Gastroesophageal sphincter (tissue), 4 donors: Measurements from ENCODE around the gene C18orf32. TPM values are rescaled to one million over a fixed set of nuclear protein-coding genes. Genes with fewer than 3 reads are reported as not detected.

Experiments
- ATAC-seq: fragments of 150-250 bp; one replicate; pipeline ENCODE4 v1.9.1; 2016; ENCODE audit warnings: mild to moderate bottlenecking, moderate library complexity
- H3K27ac ChIP-seq, 4 donors: fragments of 200-600 bp; sonication (generic) in 3 of 4; 1 replicate in 3 of 4; 2 replicates in 1 of 4; pipeline ENCODE4 v1.5.1; 2016 to 2019
- H3K27me3 ChIP-seq: fragments of 200-600 bp; sonication (generic); one replicate; pipeline ENCODE4 v1.5.1; 2019
- H3K36me3 ChIP-seq, 2 donors: fragments of 200-600 bp; sonication (generic); one replicate each; pipeline ENCODE4 v1.5.1; 2019; ENCODE audit warnings: control low read depth in 1 of 2
- H3K4me1 ChIP-seq, 3 donors: fragments of 200-600 bp; sonication (generic); 1 replicate in 2 of 3; 2 replicates in 1 of 3; pipeline ENCODE4 v1.5.1; 2016 to 2019; ENCODE audit warnings: control low read depth in 2 of 3
- H3K4me3 ChIP-seq, 2 donors: fragments of 200-600 bp; sonication (generic); one replicate each; pipeline ENCODE4 v1.5.1; 2019; ENCODE audit warnings: mild to moderate bottlenecking in 1 of 2, moderate library complexity in 1 of 2
- H3K9me3 ChIP-seq, 3 donors: fragments of 200-600 bp; sonication (generic); one replicate each; pipeline ENCODE4 v1.5.1; 2017 to 2019; ENCODE audit warnings: control low read depth in 2 of 3
- EP300 ChIP-seq: sonication (generic); formaldehyde crosslinking; IDR thresholded peaks from one replicate; pipeline ENCODE4 v1.6.1; 2017; ENCODE audit warnings: antibody characterized with exemption, mild to moderate bottlenecking
- POLR2A ChIP-seq, 2 donors: fragments of 450-650 bp; IDR thresholded peaks; one replicate each; pipeline ENCODE4 v1.6.1; 2017; ENCODE audit warnings: antibody characterized with exemption in 2 of 2, mild to moderate bottlenecking in 2 of 2, moderate library complexity in 1 of 2
- POLR2AphosphoS5 ChIP-seq: sonication (generic); formaldehyde crosslinking; IDR thresholded peaks from one replicate; pipeline ENCODE4 v1.6.1; 2017; ENCODE audit warnings: antibody characterized with exemption
- WGBS, 2 donors: methylation state at CpG; one replicate each; pipeline ENCODE4 v1.1.5; 2018; ENCODE audit warnings: low coverage in 1 of 2; 5-methylcytosine and 5-hydroxymethylcytosine counted together
- total RNA-seq, 4 donors: library from RNA; depleted of rRNA; stranded (reverse); fragments of >200 nt; gene quantifications; one replicate each; pipeline ENCODE4 v1.1.0, GENCODE V29; 2016
- TF ChIP-seq, protein P1 (sequence below), 4 experiments: fragments of 200-600 bp in 2 of 4; fragments of 450-650 bp in 2 of 4; sonication (generic) in 1 of 4; IDR thresholded peaks; one replicate each; pipeline ENCODE4 v1.5.1; 2017 to 2019; ENCODE audit warnings: antibody characterized with exemption in 4 of 4, mild to moderate bottlenecking in 2 of 4, moderate library complexity in 2 of 4

Gene C18orf32
- total RNA-seq, 4 donors from 2014 or later: 38.9 to 64.0 (median 48.2) TPM

DNA sequence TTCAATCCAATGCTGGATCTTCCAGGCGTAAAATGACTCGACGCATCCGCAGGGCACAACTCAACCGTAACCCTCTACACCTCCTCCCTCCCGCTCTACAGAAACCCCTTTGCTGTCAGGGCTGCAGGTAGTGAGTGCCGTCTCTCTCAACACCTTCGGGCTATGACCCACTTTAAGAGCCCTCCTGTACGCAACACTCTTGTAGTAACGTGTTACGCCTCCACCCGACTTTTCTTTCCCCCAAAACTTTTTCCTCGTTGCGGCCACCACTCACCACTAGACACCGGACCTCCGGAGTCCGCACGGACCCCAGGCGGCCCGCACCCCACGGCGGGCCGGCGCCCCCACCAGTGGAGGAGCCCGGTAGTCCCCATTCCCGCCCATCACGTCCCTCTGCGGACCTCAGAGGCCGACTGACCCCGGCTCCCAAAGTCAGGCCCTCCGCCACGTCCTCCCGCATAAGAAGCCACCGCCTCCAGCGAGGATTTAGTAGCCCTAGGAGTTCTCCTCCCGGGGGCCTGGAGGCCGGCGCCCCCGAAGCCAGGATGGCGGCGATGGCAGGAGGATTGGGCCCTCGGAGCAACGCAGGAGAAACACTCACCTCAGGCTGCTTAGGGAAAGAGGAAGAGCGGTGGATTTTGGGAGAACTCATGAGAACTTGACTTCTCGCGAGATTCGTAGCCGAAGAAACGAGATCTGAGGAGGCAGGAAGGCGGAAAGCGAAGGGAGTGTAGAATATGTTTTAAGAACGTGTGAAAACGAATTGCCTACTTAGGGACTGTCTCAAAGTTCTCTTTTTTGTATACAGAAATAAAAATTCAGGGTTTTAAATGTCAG, 5.0 kb upstream of the C18orf32 start, which contains the start of gene RPL17:
Gene RPL17, minus strand, starts transcription at position 609 of the 837 bp plus-strand sequence.
- WGBS, 2 donors: 0 to 2% methylated on average over 24 to 25 of the region's 53 CpGs
- TF ChIP-seq, protein P1, sequence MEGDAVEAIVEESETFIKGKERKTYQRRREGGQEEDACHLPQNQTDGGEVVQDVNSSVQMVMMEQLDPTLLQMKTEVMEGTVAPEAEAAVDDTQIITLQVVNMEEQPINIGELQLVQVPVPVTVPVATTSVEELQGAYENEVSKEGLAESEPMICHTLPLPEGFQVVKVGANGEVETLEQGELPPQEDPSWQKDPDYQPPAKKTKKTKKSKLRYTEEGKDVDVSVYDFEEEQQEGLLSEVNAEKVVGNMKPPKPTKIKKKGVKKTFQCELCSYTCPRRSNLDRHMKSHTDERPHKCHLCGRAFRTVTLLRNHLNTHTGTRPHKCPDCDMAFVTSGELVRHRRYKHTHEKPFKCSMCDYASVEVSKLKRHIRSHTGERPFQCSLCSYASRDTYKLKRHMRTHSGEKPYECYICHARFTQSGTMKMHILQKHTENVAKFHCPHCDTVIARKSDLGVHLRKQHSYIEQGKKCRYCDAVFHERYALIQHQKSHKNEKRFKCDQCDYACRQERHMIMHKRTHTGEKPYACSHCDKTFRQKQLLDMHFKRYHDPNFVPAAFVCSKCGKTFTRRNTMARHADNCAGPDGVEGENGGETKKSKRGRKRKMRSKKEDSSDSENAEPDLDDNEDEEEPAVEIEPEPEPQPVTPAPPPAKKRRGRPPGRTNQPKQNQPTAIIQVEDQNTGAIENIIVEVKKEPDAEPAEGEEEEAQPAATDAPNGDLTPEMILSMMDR (IDR thresholded peaks at IDR 0.05): peak in 3 of 4 experiments; percentile 7 to 21 (median 7)
- peak; percentile 87 to 90 for TF ChIP-seq POLR2A (IDR thresholded peaks at IDR 0.05)
- TF ChIP-seq POLR2AphosphoS5: peak; percentile 99
- TF ChIP-seq EP300: no peak
- Histone ChIP-seq H3K9me3 (no peaks in the 10 kb centered on the region), H3K36me3 (peaks cover 5 to 37% of the 10 kb centered on the region in 2 donors), H3K27ac (peak within 1 kb of the TSS; percentile 89 to 93 (median 91)), H3K4me3 (peak within 1 kb of the TSS; percentile 67 to 68), H3K27me3 (no peaks in the 10 kb centered on the region), H3K4me1 (peaks cover 0 to 43% (median 7%) of the 10 kb centered on the region in 3 donors)
- peak; percentile 93 for ATAC-seq

DNA sequence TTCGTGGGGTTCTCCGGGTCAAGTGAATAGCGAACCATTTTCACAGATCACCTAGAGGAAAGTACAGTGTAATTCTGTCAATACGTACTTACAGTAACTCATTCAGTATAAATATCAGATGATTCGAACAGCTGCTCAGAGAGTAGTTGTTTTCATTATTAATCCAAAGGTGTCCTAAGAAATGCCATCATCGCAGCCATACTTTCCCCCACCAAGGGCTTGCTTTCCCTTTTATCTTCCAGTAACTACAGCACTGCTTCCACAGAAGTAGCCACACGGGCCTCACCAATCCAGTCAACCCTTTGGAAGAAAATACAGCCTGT, 4.5 kb upstream of the C18orf32 start:
- 13 to 27% methylated on average over 7 of the region's 7 CpGs for WGBS, 2 donors
- H3K9me3 ChIP-seq: no peaks in the 10 kb centered on the region
- H3K27me3 ChIP-seq: no peaks in the 10 kb centered on the region
- ATAC-seq: no peak
- TF ChIP-seq, protein P1 (IDR thresholded peaks at IDR 0.05): no peak
- TF ChIP-seq POLR2AphosphoS5: no peak
- no peak for TF ChIP-seq POLR2A (IDR thresholded peaks at IDR 0.05)
- TF ChIP-seq EP300: no peak
- peak overlapping the region; percentile 89 to 93 (median 91) for H3K27ac ChIP-seq
- peaks cover 0 to 43% (median 7%) of the 10 kb centered on the region in 3 donors for H3K4me1 ChIP-seq
- H3K36me3 ChIP-seq: peaks cover 5 to 37% of the 10 kb centered on the region in 2 donors
- H3K4me3 ChIP-seq: peak overlapping the region; percentile 67 to 68

DNA sequence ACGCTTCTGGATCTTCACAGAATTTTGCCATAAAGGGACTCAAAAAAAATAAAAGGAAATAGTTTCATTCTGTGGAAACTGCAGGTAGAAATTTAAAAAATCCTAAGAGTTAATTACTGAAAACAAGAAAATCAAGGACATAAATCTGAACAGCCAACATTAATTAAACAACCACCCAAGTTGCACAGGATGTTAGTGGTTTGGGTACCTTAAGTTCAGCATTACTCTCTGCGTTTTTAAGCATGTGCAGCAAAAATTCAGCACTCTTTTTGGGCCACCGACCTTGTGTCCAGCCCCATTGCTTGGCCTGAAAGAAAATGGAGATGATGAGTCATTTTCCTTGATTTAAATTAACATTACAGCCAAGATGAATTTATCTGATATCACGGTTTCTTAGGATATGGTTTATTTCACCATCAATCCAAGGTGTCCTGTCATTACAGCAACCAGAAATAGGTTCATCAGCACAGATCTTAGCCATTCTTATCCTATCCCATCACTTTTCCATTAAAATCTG, 3.3 kb upstream of the C18orf32 start:
- WGBS, 2 donors: 51 to 71% methylated on average over 2 to 4 of the region's 4 CpGs
- no peak for ATAC-seq
- peaks cover 5 to 37% of the 10 kb centered on the region in 2 donors for H3K36me3 ChIP-seq
- peak overlapping the region in 2 of 4 donors; percentile 89 to 93 for H3K27ac ChIP-seq
- peaks cover 4 to 54% (median 12%) of the 10 kb centered on the region in 3 donors for H3K4me1 ChIP-seq
- H3K9me3 ChIP-seq: no peaks in the 10 kb centered on the region
- H3K27me3 ChIP-seq: no peaks in the 10 kb centered on the region
- no peak for TF ChIP-seq POLR2A (IDR thresholded peaks at IDR 0.05)
- TF ChIP-seq, protein P1 (IDR thresholded peaks at IDR 0.05): no peak
- TF ChIP-seq POLR2AphosphoS5: no peak
- no peak for TF ChIP-seq EP300
- no peak overlapping the region for H3K4me3 ChIP-seq

DNA sequence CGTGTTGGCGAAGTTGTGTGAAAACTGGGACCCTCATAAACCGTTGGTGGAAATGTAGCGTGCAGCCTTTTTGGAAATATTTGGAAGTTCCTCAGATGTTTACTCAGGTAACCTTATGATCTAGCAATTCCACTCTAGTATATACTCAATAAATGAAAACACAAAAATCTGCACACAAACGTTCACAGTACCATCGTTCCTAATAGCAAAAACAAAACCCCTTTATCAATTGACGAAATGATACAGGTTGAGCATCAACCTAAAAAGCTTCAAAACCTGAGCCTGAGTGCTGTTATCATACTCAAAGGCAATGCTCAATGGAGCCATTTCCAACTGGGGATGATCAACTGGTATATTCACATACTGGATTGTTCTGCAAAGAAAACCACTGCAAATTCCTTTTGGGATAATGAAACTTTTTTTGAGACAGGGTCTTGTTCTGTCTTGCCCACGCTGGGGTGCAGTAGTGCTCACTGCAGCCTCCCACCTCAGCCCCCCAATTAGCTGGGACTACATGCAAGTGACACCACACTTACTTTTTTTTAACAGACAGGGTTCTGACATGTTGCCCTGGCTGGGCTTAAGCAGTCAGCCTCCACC, 777 bp upstream of the C18orf32 start:
- H3K27me3 ChIP-seq: no peaks in the 10 kb centered on the region
- 64 to 66% methylated on average over 5 to 8 of the region's 8 CpGs for WGBS, 2 donors
- H3K4me1 ChIP-seq: peaks cover 4 to 63% (median 12%) of the 10 kb centered on the region in 3 donors

More for the DNA sequence above, 777 bp upstream of the C18orf32 start:
- Histone ChIP-seq H3K4me3 (peak overlapping the region; percentile 65 to 80), H3K27ac (peak overlapping the region; percentile 79 to 97 (median 94)), H3K36me3 (peaks cover 5 to 47% of the 10 kb centered on the region in 2 donors), H3K9me3 (no peaks in the 10 kb centered on the region)
- no peak for TF ChIP-seq POLR2A (IDR thresholded peaks at IDR 0.05)
- peak; percentile 10 for TF ChIP-seq POLR2AphosphoS5
- TF ChIP-seq, protein P1 (IDR thresholded peaks at IDR 0.05): no peak
- ATAC-seq: no peak
